ENCODE results near the gene GOLGA5.

GOLGA5 gene

GRCh38 chr14:92880851-92881250 is 86.7 kb downstream of the GOLGA5 start:
- DNase-seq, result peak; percentile 39 to 64

GRCh38 chr14:92883066-92883465 is 89.0 kb downstream of the GOLGA5 start:
- no peak for DNase-seq

GRCh38 chr14:92884410-92884809 is 90.3 kb downstream of the GOLGA5 start:
- DNase-seq, result no peak

GRCh38 chr14:92885279-92886061 is 91.4 kb downstream of the GOLGA5 start:
- no peak for DNase-seq

GRCh38 chr14:92886337-92886736 is 92.2 kb downstream of the GOLGA5 start:
- no peak for DNase-seq

- DNase-seq, result no peak
These were observed 93.1 kb downstream of the GOLGA5 start for GRCh38 chr14:92887157-92887556.

- no peak for DNase-seq
These were observed 94.8 kb downstream of the GOLGA5 start for GRCh38 chr14:92888896-92889295.

Data from NCI-H526 (cell line).